Naive thymus-derived CD4-positive, alpha-beta T cell (primary cell): ENCODE results near the gene PRKAG2. TPM values are rescaled to one million over a fixed set of nuclear protein-coding genes. Genes with fewer than 3 reads are reported as not detected.

Source experiments
- ATAC-seq: fragments of 150-1000 bp; cut with Tn5 transposase; 2 replicates; pipeline ENCODE4 v1.10.0; 2021; ENCODE audit warnings: mild to moderate bottlenecking, moderate library complexity
- CTCF ChIA-PET: fragments of 350-600 bp; sonication (Branson Sonifier 250); formaldehyde crosslinking; loops from one replicate; lab custom pipeline; 2021; ENCODE audit warnings: antibody characterized with exemption; lab: Charles Lee
- POLR2A ChIA-PET: fragments of 350-600 bp; sonication (Branson Sonifier 250); formaldehyde crosslinking; loops from one replicate; lab custom pipeline; 2021; ENCODE audit warnings: antibody characterized with exemption, inconsistent platforms; lab: Charles Lee
- DNase-seq, 9 donors: peaks; one replicate each; pipeline versions ENCODE4 v3.0.0 to v3.0.0-alpha.2; 2020 to 2022; ENCODE audit warnings: mixed read lengths in 1 of 9
- H3K27ac ChIP-seq: one replicate; pipeline ENCODE4 v1.7.0; 2013; ENCODE audit warnings: mild to moderate bottlenecking, low read depth, low read length, moderate library complexity
- H3K27me3 ChIP-seq, 2 donors: one replicate each; pipeline ENCODE4 v1.7.0; 2013; ENCODE audit warnings: low read length in 2 of 2, mild to moderate bottlenecking in 2 of 2, moderate library complexity in 2 of 2; ENCODE audit not compliant: control insufficient read depth in 2 of 2, insufficient read depth in 2 of 2
- H3K36me3 ChIP-seq, 3 experiments: 1 replicate in 2 of 3; 2 replicates in 1 of 3; pipeline ENCODE4 v1.7.0; 2013; ENCODE audit warnings: low read length in 3 of 3, mild to moderate bottlenecking in 3 of 3, moderate library complexity in 1 of 3; ENCODE audit not compliant: insufficient read depth in 3 of 3, control insufficient read depth in 2 of 3
- H3K4me1 ChIP-seq, 2 donors: one replicate each; pipeline ENCODE4 v1.7.0; 2013; ENCODE audit warnings: low read length in 2 of 2, mild to moderate bottlenecking in 2 of 2, moderate library complexity in 1 of 2; ENCODE audit not compliant: control insufficient read depth in 2 of 2, insufficient read depth in 2 of 2
- H3K4me3 ChIP-seq: 2 replicates; pipeline ENCODE4 v1.7.0; 2013; ENCODE audit warnings: mild to moderate bottlenecking, low read length
- H3K9me3 ChIP-seq, 3 experiments: 1 replicate in 2 of 3; 2 replicates in 1 of 3; pipeline ENCODE4 v1.7.0; 2013; ENCODE audit warnings: low read length in 3 of 3; ENCODE audit not compliant: control insufficient read depth in 2 of 3
- H3K27ac Mint-ChIP-seq, 9 donors: one replicate each; pipeline ENCODE4 v1.8.0; 2020 to 2022; ENCODE audit warnings: mixed read lengths in 9 of 9, mild to moderate bottlenecking in 8 of 9, moderate library complexity in 5 of 9, inconsistent platforms in 2 of 9
- H3K27me3 Mint-ChIP-seq, 5 donors: one replicate each; pipeline ENCODE4 v1.8.0; 2021 to 2022; ENCODE audit warnings: mixed read lengths in 5 of 5, mild to moderate bottlenecking in 1 of 5
- H3K36me3 Mint-ChIP-seq, 5 donors: one replicate each; pipeline ENCODE4 v1.8.0; 2020 to 2022; ENCODE audit warnings: mixed read lengths in 5 of 5, mild to moderate bottlenecking in 3 of 5, inconsistent platforms in 1 of 5
- H3K4me1 Mint-ChIP-seq, 7 donors: one replicate each; pipeline ENCODE4 v1.8.0; 2020 to 2022; ENCODE audit warnings: mixed read lengths in 7 of 7, mild to moderate bottlenecking in 3 of 7, inconsistent platforms in 1 of 7
- H3K4me3 Mint-ChIP-seq, 10 donors: one replicate each; pipeline ENCODE4 v1.8.0; 2020 to 2022; ENCODE audit warnings: mild to moderate bottlenecking in 10 of 10, mixed read lengths in 10 of 10, moderate library complexity in 6 of 10, inconsistent platforms in 2 of 10
- H3K9me3 Mint-ChIP-seq, 11 donors: one replicate each; pipeline ENCODE4 v1.8.0; 2020 to 2022; ENCODE audit warnings: mixed read lengths in 11 of 11, mild to moderate bottlenecking in 4 of 11, inconsistent platforms in 1 of 11, moderate library complexity in 1 of 11
- intact Hi-C, 2 donors: fragments of 100-400 bp; cut with micrococcal nuclease; formaldehyde crosslinking; loops; one replicate each; pipeline ENCODE4 v1.15.1; 2023
- polyA plus RNA-seq, 2 donors: library from polyadenylated mRNA; unstranded; fragments of 300-500 nt; fragmentation: Illumina TruSeq; gene quantifications; one replicate each; pipeline ENCODE4 v1.2.3, GENCODE V29; 2021
- total RNA-seq, 6 experiments: library from RNA in 5 of 6; stranded (reverse) in 5 of 6; gene quantifications; 1 replicate in 5 of 6; 2 replicates in 1 of 6; pipeline ENCODE4 v1.2.3 and lab custom pipeline; 2021 to 2026

The PRKAG2 gene
- total and polyA plus RNA-seq, 7 experiments from 2014 or later, result 15.0 to 74.4 (median 55.7) TPM

- POLR2A ChIA-PET, result no interaction called here
- Mint-ChIP-seq H3K4me1 (peaks cover 0 to 11% (median 6%) of the 10 kb centered on the region in 7 donors), H3K27me3 (peaks cover 0 to 18% (median 10%) of the 10 kb centered on the region in 5 donors), H3K36me3 (peaks cover 0 to 3% (median 0%) of the 10 kb centered on the region in 5 donors), H3K9me3 (peaks cover 0 to 1% (median 0%) of the 10 kb centered on the region in 11 donors), H3K27ac (no peak overlapping the region), H3K4me3 (no peak overlapping the region)
- Histone ChIP-seq H3K36me3 (no peaks in the 10 kb centered on the region), H3K27ac (no peak overlapping the region), H3K9me3 (no peaks in the 10 kb centered on the region), H3K27me3 (no peaks in the 10 kb centered on the region), H3K4me3 (no peak overlapping the region), H3K4me1 (no peaks in the 10 kb centered on the region)
- ATAC-seq (peak; percentile 55), DNase-seq (no peak)
- intact Hi-C loops, result no loop called here
- CTCF ChIA-PET, result interaction anchor here (0.6 kb wide), 2 partner anchors 9 to 34 kb away, joined by 3 read pairs; no protein-coding TSS in a partner anchor
Observed at GRCh38 chr7:151923097-151923876, 46.4 kb upstream of the PRKAG2 start.

- CTCF ChIA-PET, result no interaction called here
- H3K4me1 Mint-ChIP-seq, result peaks cover 0 to 11% (median 6%) of the 10 kb centered on the region in 7 donors
- no peak overlapping the region for H3K4me3 Mint-ChIP-seq
- Histone ChIP-seq H3K36me3 (no peaks in the 10 kb centered on the region), H3K9me3 (no peaks in the 10 kb centered on the region), H3K4me1 (no peaks in the 10 kb centered on the region), H3K27me3 (no peaks in the 10 kb centered on the region), H3K27ac (no peak overlapping the region), H3K4me3 (no peak overlapping the region)
- peaks cover 0 to 18% (median 10%) of the 10 kb centered on the region in 5 donors for H3K27me3 Mint-ChIP-seq
- POLR2A ChIA-PET, result no interaction called here
- no peak for DNase-seq
- H3K27ac Mint-ChIP-seq, result no peak overlapping the region
- H3K9me3 Mint-ChIP-seq, result peaks cover 0 to 1% (median 0%) of the 10 kb centered on the region in 11 donors
- peaks cover 0 to 3% (median 0%) of the 10 kb centered on the region in 5 donors for H3K36me3 Mint-ChIP-seq
- no peak for ATAC-seq
- intact Hi-C loops, result no loop called here
Observed at GRCh38 chr7:151921451-151921850, 44.5 kb upstream of the PRKAG2 start.

- Mint-ChIP-seq H3K27ac (peak overlapping the region in 1 of 9 donors; percentile 7), H3K4me3 (no peak overlapping the region), H3K27me3 (peaks cover 3 to 20% (median 8%) of the 10 kb centered on the region in 5 donors), H3K4me1 (peaks cover 0 to 5% (median under 1%) of the 10 kb centered on the region in 7 donors), H3K9me3 (peaks cover 0 to 6% (median under 1%) of the 10 kb centered on the region in 11 donors), H3K36me3 (peaks cover 0 to 3% (median 0%) of the 10 kb centered on the region in 5 donors)
- intact Hi-C loops, result no loop called here
- no peak overlapping the region for H3K4me3 ChIP-seq
- no peak overlapping the region for H3K27ac ChIP-seq
- CTCF ChIA-PET, result no interaction called here
- H3K27me3 ChIP-seq, result no peaks in the 10 kb centered on the region
- H3K4me1 ChIP-seq, result no peaks in the 10 kb centered on the region
- POLR2A ChIA-PET, result no interaction called here
- DNase-seq, result no peak
- H3K36me3 ChIP-seq, result no peaks in the 10 kb centered on the region
- no peaks in the 10 kb centered on the region for H3K9me3 ChIP-seq
- peak; percentile 59 for ATAC-seq
Observed at GRCh38 chr7:151920488-151920887, 43.6 kb upstream of the PRKAG2 start.

GRCh38 chr7:151919595-151919994 is 42.7 kb upstream of the PRKAG2 start:
- Histone ChIP-seq H3K36me3 (no peaks in the 10 kb centered on the region), H3K4me1 (no peaks in the 10 kb centered on the region), H3K4me3 (no peak overlapping the region), H3K27ac (no peak overlapping the region), H3K9me3 (no peaks in the 10 kb centered on the region), H3K27me3 (no peaks in the 10 kb centered on the region)
- ATAC-seq, result no peak
- H3K9me3 Mint-ChIP-seq, result peaks cover 0 to 11% (median 4%) of the 10 kb centered on the region in 11 donors
- peaks cover 4 to 16% (median 6%) of the 10 kb centered on the region in 5 donors for H3K27me3 Mint-ChIP-seq
- no peak for DNase-seq
- H3K4me1 Mint-ChIP-seq, result peaks cover 0 to 2% (median 0%) of the 10 kb centered on the region in 7 donors
- peaks cover 0 to 3% (median 0%) of the 10 kb centered on the region in 5 donors for H3K36me3 Mint-ChIP-seq
- intact Hi-C loops, result no loop called here
- ChIA-PET CTCF (no interaction called here), POLR2A (no interaction called here)
- H3K4me3 Mint-ChIP-seq, result no peak overlapping the region
- H3K27ac Mint-ChIP-seq, result no peak overlapping the region

- CTCF ChIA-PET, result no interaction called here
- Mint-ChIP-seq H3K4me3 (no peak overlapping the region), H3K36me3 (peaks cover 0 to 7% (median 3%) of the 10 kb centered on the region in 5 donors)
Observed at GRCh38 chr7:151918510-151918843, 41.6 kb upstream of the PRKAG2 start.

GRCh38 chr7:151917791-151918509 is 41.0 kb upstream of the PRKAG2 start:
- peaks cover 4 to 18% (median 7%) of the 10 kb centered on the region in 5 donors for H3K27me3 Mint-ChIP-seq
- H3K4me1 Mint-ChIP-seq, result peaks cover 0 to 2% (median 0%) of the 10 kb centered on the region in 7 donors
- no peaks in the 10 kb centered on the region for H3K4me1 ChIP-seq
- no peak overlapping the region for H3K27ac ChIP-seq
- H3K27me3 ChIP-seq, result no peaks in the 10 kb centered on the region
- ChIA-PET CTCF (no interaction called here), POLR2A (no interaction called here)
- no peaks in the 10 kb centered on the region for H3K36me3 ChIP-seq
- H3K9me3 Mint-ChIP-seq, result peaks cover 2 to 23% (median 11%) of the 10 kb centered on the region in 11 donors
- H3K9me3 ChIP-seq, result no peaks in the 10 kb centered on the region
- no peak for DNase-seq
- no peak overlapping the region for H3K27ac Mint-ChIP-seq
- ATAC-seq, result peak; percentile 48
- peaks cover 0 to 7% (median 3%) of the 10 kb centered on the region in 5 donors for H3K36me3 Mint-ChIP-seq
- H3K4me3 ChIP-seq, result no peak overlapping the region
- intact Hi-C loops, result no loop called here
- no peak overlapping the region for H3K4me3 Mint-ChIP-seq

More at GRCh38 chr7:151918510-151918843, 41.6 kb upstream of the PRKAG2 start:
- H3K27me3 ChIP-seq, result no peaks in the 10 kb centered on the region
- H3K4me1 ChIP-seq, result no peaks in the 10 kb centered on the region
- Mint-ChIP-seq H3K27me3 (peaks cover 4 to 18% (median 7%) of the 10 kb centered on the region in 5 donors), H3K27ac (no peak overlapping the region), H3K4me1 (peaks cover 0 to 2% (median 0%) of the 10 kb centered on the region in 7 donors), H3K9me3 (peaks cover 2 to 20% (median 11%) of the 10 kb centered on the region in 11 donors)
- ATAC-seq (no peak), DNase-seq (no peak)
- POLR2A ChIA-PET, result no interaction called here
- H3K36me3 ChIP-seq, result no peaks in the 10 kb centered on the region
- no peaks in the 10 kb centered on the region for H3K9me3 ChIP-seq
- H3K4me3 ChIP-seq, result no peak overlapping the region
- H3K27ac ChIP-seq, result no peak overlapping the region
- intact Hi-C loops, result no loop called here
